Transverse colon (tissue), 4 donors: ENCODE results near the gene CETN3.

Experiments
- EP300 ChIP-seq: sonication (generic); formaldehyde crosslinking; IDR thresholded peaks from one replicate; pipeline ENCODE4 v1.6.1; 2017; ENCODE audit warnings: antibody characterized with exemption, low read depth
- POLR2A ChIP-seq: fragments of 450-650 bp; IDR thresholded peaks from one replicate; pipeline ENCODE4 v1.6.1; 2016; ENCODE audit warnings: antibody characterized with exemption, mild to moderate bottlenecking, moderate library complexity
- POLR2AphosphoS5 ChIP-seq, 3 donors: sonication (generic); formaldehyde crosslinking; IDR thresholded peaks; one replicate each; pipeline ENCODE4 v1.6.1; 2016; ENCODE audit warnings: antibody characterized with exemption in 3 of 3
- TF ChIP-seq, protein P1 (sequence below), 5 experiments: fragments of 200-600 bp in 3 of 5; fragments of 450-650 bp in 2 of 5; sonication (generic) in 3 of 5; IDR thresholded peaks; 1 replicate in 2 of 5; 2 replicates in 3 of 5; pipeline ENCODE4 v1.5.1; 2016 to 2017; ENCODE audit warnings: antibody characterized with exemption in 5 of 5, inconsistent platforms in 3 of 5, mild to moderate bottlenecking in 2 of 5, moderate library complexity in 1 of 5

DNA sequence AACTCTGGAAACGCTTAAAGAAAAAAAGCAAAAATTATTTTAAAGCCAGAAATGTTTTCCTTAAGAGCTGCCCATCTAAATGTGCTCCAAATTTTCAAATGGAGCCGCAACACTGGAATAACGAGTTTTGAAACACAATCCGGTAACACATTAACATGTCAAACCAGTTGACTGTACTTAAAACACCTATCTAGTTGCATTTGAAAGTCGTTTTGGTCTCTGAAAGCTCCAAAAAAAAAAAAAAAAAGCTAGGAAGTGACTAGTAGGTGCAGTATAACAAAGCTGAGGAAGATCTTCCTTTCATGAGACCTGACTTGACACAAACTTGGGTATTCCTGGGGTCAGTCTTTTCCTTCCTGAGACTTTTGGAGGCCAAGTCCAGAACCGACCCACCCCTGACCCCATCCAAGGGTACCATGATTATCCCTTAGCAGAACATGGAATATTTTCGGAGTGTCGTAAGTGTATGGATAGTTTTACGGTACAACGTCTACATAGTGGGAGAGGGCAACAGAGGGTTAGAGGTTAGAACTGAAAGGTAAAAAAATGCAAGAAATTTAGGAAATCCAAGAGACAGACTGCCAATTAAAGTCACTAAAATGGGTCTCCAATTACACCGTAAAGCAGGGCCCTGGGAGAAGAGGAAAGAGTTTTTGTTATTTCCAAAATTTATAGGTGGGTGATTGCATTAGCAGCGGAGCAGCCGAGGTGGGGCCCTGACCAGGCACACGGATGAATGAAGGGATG, 812 bp downstream of the CETN3 start:
- no peak for TF ChIP-seq POLR2A
- TF ChIP-seq EP300, result no peak
- TF ChIP-seq, protein P1, sequence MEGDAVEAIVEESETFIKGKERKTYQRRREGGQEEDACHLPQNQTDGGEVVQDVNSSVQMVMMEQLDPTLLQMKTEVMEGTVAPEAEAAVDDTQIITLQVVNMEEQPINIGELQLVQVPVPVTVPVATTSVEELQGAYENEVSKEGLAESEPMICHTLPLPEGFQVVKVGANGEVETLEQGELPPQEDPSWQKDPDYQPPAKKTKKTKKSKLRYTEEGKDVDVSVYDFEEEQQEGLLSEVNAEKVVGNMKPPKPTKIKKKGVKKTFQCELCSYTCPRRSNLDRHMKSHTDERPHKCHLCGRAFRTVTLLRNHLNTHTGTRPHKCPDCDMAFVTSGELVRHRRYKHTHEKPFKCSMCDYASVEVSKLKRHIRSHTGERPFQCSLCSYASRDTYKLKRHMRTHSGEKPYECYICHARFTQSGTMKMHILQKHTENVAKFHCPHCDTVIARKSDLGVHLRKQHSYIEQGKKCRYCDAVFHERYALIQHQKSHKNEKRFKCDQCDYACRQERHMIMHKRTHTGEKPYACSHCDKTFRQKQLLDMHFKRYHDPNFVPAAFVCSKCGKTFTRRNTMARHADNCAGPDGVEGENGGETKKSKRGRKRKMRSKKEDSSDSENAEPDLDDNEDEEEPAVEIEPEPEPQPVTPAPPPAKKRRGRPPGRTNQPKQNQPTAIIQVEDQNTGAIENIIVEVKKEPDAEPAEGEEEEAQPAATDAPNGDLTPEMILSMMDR (IDR thresholded peaks at IDR 0.05), result no peak
- TF ChIP-seq POLR2AphosphoS5 (IDR thresholded peaks at IDR 0.05), result peak in 1 of 3 donors; percentile 74
